GM19395 (cell line): ENCODE data around the gene PDE4B.

Source experiments
- ATAC-seq: cut with Tn5 transposase; IDR thresholded peaks from one replicate; pipeline ENCODE4 v1.9.1; 2021; ENCODE audit warnings: mild to moderate bottlenecking, moderate library complexity; ENCODE audit not compliant: unreplicated experiment

Gene PDE4B

GRCh38 chr1:66326867-66327266 lies 534.2 kb downstream of the PDE4B start:
- ATAC-seq: no peak

GRCh38 chr1:66327588-66327987 lies 534.9 kb downstream of the PDE4B start:
- peak; percentile 38 for ATAC-seq

- ATAC-seq: no peak
These were observed 536.2 kb downstream of the PDE4B start for GRCh38 chr1:66328896-66329295.

- no peak for ATAC-seq
These were observed 538.0 kb downstream of the PDE4B start for GRCh38 chr1:66330722-66331141.

- ATAC-seq: peak; percentile 23
These were observed 539.2 kb downstream of the PDE4B start for GRCh38 chr1:66331658-66332547.

- peak; percentile 3 for ATAC-seq
These were observed 539.8 kb downstream of the PDE4B start for GRCh38 chr1:66332548-66332901.

GRCh38 chr1:66333466-66334199 lies 540.9 kb downstream of the PDE4B start:
- ATAC-seq: no peak

- ATAC-seq: no peak
These were observed 541.6 kb downstream of the PDE4B start for GRCh38 chr1:66334318-66334717.

GRCh38 chr1:66335125-66335524 lies 542.4 kb downstream of the PDE4B start:
- ATAC-seq: no peak

- peak; percentile 84 for ATAC-seq
These were observed 543.4 kb downstream of the PDE4B start for GRCh38 chr1:66335859-66336640.

- no peak for ATAC-seq
These were observed 543.9 kb downstream of the PDE4B start for GRCh38 chr1:66336641-66336990.

GRCh38 chr1:66337249-66337648 lies 544.6 kb downstream of the PDE4B start:
- no peak for ATAC-seq

- ATAC-seq: no peak
These were observed 547.2 kb downstream of the PDE4B start for GRCh38 chr1:66339944-66340343.

GRCh38 chr1:66341446-66342089 lies 548.9 kb downstream of the PDE4B start:
- no peak for ATAC-seq

GRCh38 chr1:66342707-66343106 lies 550.0 kb downstream of the PDE4B start:
- ATAC-seq: peak; percentile 55

GRCh38 chr1:66343569-66344325 lies 551.1 kb downstream of the PDE4B start:
- no peak for ATAC-seq

- no peak for ATAC-seq
These were observed 553.5 kb downstream of the PDE4B start for GRCh38 chr1:66346057-66346795.

- ATAC-seq: no peak
These were observed 554.2 kb downstream of the PDE4B start for GRCh38 chr1:66346873-66347272.

GRCh38 chr1:66348776-66349175 lies 556.1 kb downstream of the PDE4B start:
- ATAC-seq: no peak

- ATAC-seq: no peak
These were observed 556.5 kb downstream of the PDE4B start for GRCh38 chr1:66349242-66349641.
